ENCODE results near the gene GPC6. TPM values are rescaled to one million over a fixed set of nuclear protein-coding genes. Genes with fewer than 3 reads are reported as not detected.

The GPC6 gene
- total RNA-seq, 5 donors from 2014 or later (not counting 1 experiment from before 2014, with no cell fraction given), result 0.03 to 0.18 (median 0.06) TPM; not detected in 2

DNA sequence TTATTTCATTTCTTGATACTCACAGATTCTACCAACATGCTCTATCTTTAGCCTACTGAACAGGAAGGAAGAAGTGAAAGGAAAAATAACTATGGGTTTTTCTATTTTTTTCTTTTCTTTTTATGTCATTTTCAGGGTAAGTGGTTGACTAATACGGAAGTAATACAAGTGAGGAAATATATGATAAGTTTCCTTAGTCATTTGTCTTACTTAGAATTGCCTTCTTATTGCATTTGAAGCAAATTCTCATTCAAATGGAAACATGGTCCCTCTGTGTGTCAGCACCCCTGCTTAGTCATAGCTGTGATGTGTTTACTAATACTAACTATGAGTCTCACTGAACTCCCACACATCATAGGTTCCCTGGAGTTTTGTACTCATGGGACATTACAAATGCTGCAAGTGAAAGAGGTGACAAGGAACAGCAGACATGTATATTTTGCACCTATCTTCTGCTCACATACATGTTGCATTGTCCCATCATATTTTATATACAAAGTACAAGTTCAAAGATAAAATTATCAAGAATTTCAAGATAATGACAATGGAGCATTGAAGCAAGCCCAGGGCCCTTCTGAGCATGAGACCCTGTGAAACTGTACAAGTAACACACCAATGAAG is 1192.8 kb downstream of the GPC6 start:
- Histone ChIP-seq H3K36me3 (ENCODE audit: control insufficient read depth in 2 of 2, extremely low read depth in 1 of 2, insufficient read depth in 1 of 2, low read length in 1 of 2) (no peaks in the 10 kb centered on the region), H3K27me3 (replicated peaks in 1 of 2; ENCODE audit: control insufficient read depth in 2 of 2, extremely low read depth in 1 of 2, insufficient read depth in 2 of 2, low read length in 1 of 2) (peaks cover 0 to 3% of the 10 kb centered on the region in 2 experiments), H3K27ac (ENCODE audit: low read length) (no peak overlapping the region), H3K9me3 (peaks cover 2% of the 10 kb centered on the region), H3K4me1 (ENCODE audit: control insufficient read depth in 1 of 2, extremely low read depth in 1 of 2, insufficient read depth in 2 of 2, low read length in 2 of 2) (peaks cover 2 to 16% of the 10 kb centered on the region in 2 experiments), H3K4me3 (ENCODE audit: control insufficient read depth in 1 of 2, extremely low read depth in 1 of 2, low read length in 1 of 2) (no peak overlapping the region)
- Mint-ChIP-seq H3K27ac (peak overlapping the region; percentile 83 to 91), H3K27me3 (peaks cover 5 to 7% of the 10 kb centered on the region in 2 donors), H3K9me3 (peaks cover 0 to 27% (median 13%) of the 10 kb centered on the region in 3 donors), H3K36me3 (no peaks in the 10 kb centered on the region), H3K4me3 (peak overlapping the region in 2 of 3 donors; percentile 3 to 61), H3K4me1 (peaks cover 20 to 28% (median 25%) of the 10 kb centered on the region in 3 donors)
- peak in 1 of 35 experiments; percentile 4 for DNase-seq
- POLR2A ChIA-PET, result no interaction called here
- peak; percentile 45 to 81 (median 70) for ATAC-seq (replicated peaks in 1 of 4)
- no CpG with 5 or more reads among the region's 1 CpG for WGBS (ENCODE audit: insufficient coverage)
- CTCF ChIA-PET, result no interaction called here

DNA sequence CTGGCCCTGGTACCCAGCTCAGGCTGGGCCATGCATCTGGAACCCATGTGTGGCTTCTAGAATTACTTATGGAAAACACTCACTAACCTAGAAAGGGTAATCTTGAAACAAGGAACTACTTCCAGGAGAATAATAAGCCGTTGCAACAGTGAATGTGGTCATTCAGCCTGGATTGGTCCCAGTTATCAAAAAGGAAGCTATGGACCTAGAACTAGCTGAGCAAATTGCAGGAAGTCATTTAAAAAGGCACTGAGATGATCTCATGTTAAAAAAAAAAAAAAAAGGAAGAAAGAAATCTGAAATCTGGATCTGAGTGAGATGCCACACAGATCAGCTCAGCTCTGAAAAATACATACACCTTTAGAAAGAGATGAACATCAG is 1193.3 kb downstream of the GPC6 start:
- Mint-ChIP-seq H3K27ac (peak overlapping the region in 1 of 2 donors; percentile 91), H3K27me3 (peaks cover 5 to 7% of the 10 kb centered on the region in 2 donors), H3K36me3 (no peaks in the 10 kb centered on the region), H3K4me1 (peaks cover 20 to 28% (median 25%) of the 10 kb centered on the region in 3 donors), H3K9me3 (peaks cover 0 to 27% (median 13%) of the 10 kb centered on the region in 3 donors), H3K4me3 (no peak overlapping the region)
- H3K27ac ChIP-seq (ENCODE audit: low read length), result no peak overlapping the region
- no CpG with 5 or more reads among the region's 1 CpG for WGBS (ENCODE audit: insufficient coverage)
- H3K9me3 ChIP-seq, result peaks cover 2% of the 10 kb centered on the region
- peaks cover 0 to under 1% of the 10 kb centered on the region in 2 experiments for H3K27me3 ChIP-seq (replicated peaks in 1 of 2; ENCODE audit: control insufficient read depth in 2 of 2, extremely low read depth in 1 of 2, insufficient read depth in 2 of 2, low read length in 1 of 2)
- no peaks in the 10 kb centered on the region for H3K36me3 ChIP-seq (ENCODE audit: control insufficient read depth in 2 of 2, extremely low read depth in 1 of 2, insufficient read depth in 1 of 2, low read length in 1 of 2)
- DNase-seq (no peak), ATAC-seq (replicated peaks in 1 of 4) (no peak)
- H3K4me1 ChIP-seq (ENCODE audit: control insufficient read depth in 1 of 2, extremely low read depth in 1 of 2, insufficient read depth in 2 of 2, low read length in 2 of 2), result peaks cover 2 to 16% of the 10 kb centered on the region in 2 experiments
- POLR2A ChIA-PET, result no interaction called here
- CTCF ChIA-PET, result no interaction called here
- no peak overlapping the region for H3K4me3 ChIP-seq (ENCODE audit: control insufficient read depth in 1 of 2, extremely low read depth in 1 of 2, low read length in 1 of 2)

DNA sequence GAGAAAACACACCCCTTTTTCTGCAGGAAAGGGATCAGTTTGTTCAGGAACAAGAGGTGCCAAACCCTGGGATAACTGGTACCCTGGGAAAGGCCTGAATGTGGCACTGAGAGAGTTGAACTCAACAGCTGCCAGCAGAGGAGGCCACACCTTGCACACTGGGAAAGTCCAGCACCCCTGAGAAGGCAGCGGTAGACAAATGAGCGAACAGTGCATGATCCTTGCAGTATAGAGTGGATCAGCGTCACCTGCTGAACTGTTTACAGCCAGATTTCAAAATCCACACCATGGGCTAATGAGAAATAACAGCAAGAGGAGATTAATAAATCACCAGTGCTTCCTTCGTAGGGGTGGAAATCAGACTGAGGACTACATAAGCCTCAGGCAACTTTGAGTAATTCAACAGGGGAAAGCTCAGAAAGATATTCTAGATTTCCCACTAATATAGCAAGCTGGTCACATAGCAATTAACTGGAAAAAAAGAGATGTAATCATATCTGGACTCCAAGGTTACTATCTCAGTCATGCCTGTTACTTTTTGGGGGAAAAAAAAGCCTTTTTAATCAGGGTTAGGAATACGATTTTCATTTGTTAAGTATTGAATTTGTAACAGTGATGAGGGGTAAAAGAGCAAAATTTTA is 1200.8 kb downstream of the GPC6 start:
- WGBS (ENCODE audit: insufficient coverage), result 92% methylated on average over 2 of the region's 5 CpGs
- ChIA-PET POLR2A (no interaction called here), CTCF (interaction anchor here in 1 of 2 donors (0.6 kb wide), 1 partner anchor 25 kb away, joined by 3 read pairs; no protein-coding TSS in a partner anchor)
- H3K4me1 ChIP-seq (ENCODE audit: control insufficient read depth in 1 of 2, extremely low read depth in 1 of 2, insufficient read depth in 2 of 2, low read length in 2 of 2), result no peaks in the 10 kb centered on the region
- Mint-ChIP-seq H3K36me3 (no peaks in the 10 kb centered on the region), H3K27ac (no peak overlapping the region), H3K27me3 (peaks cover 2 to 8% of the 10 kb centered on the region in 2 donors), H3K4me1 (peaks cover 0 to 2% (median 2%) of the 10 kb centered on the region in 3 donors), H3K9me3 (no peaks in the 10 kb centered on the region), H3K4me3 (no peak overlapping the region)
- H3K27me3 ChIP-seq (replicated peaks in 1 of 2; ENCODE audit: control insufficient read depth in 2 of 2, extremely low read depth in 1 of 2, insufficient read depth in 2 of 2, low read length in 1 of 2), result no peaks in the 10 kb centered on the region
- no peak overlapping the region for H3K4me3 ChIP-seq (ENCODE audit: control insufficient read depth in 1 of 2, extremely low read depth in 1 of 2, low read length in 1 of 2)
- no peaks in the 10 kb centered on the region for H3K9me3 ChIP-seq
- H3K27ac ChIP-seq (ENCODE audit: low read length), result no peak overlapping the region
- no peaks in the 10 kb centered on the region for H3K36me3 ChIP-seq (ENCODE audit: control insufficient read depth in 2 of 2, extremely low read depth in 1 of 2, insufficient read depth in 1 of 2, low read length in 1 of 2)
- DNase-seq, result no peak
- no peak for ATAC-seq (replicated peaks in 1 of 4)

DNA sequence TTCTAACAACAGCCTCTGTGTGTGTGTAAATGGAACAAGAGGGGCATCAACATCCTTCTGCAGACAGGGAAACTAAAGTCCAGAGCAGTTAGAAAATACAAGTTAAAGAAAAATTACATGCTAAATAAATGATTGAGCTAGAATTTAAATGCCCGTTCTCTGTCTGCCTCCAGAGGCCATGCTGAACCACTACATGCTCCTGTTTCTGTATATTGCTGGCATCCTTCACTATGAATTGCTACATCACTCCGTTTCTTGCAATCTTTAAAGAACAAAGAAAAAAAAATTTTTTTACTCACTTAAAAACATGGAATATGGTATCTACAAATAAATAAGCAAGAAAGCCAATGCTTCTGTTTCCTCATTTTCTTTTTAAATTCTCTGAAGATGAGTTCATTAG is 1205.0 kb downstream of the GPC6 start:
- ATAC-seq (replicated peaks in 1 of 4), result no peak
- CTCF ChIA-PET, result interaction anchor here (0.6 to 10.6 kb wide), 2 partner anchors 11 to 186 kb away, joined by 3 to 267 read pairs (median 232); no protein-coding TSS in a partner anchor
- Histone ChIP-seq H3K27me3 (replicated peaks in 1 of 2; ENCODE audit: control insufficient read depth in 2 of 2, extremely low read depth in 1 of 2, insufficient read depth in 2 of 2, low read length in 1 of 2) (no peaks in the 10 kb centered on the region), H3K4me3 (ENCODE audit: control insufficient read depth in 1 of 2, extremely low read depth in 1 of 2, low read length in 1 of 2) (no peak overlapping the region), H3K9me3 (no peaks in the 10 kb centered on the region), H3K36me3 (ENCODE audit: control insufficient read depth in 2 of 2, extremely low read depth in 1 of 2, insufficient read depth in 1 of 2, low read length in 1 of 2) (no peaks in the 10 kb centered on the region), H3K4me1 (ENCODE audit: control insufficient read depth in 1 of 2, extremely low read depth in 1 of 2, insufficient read depth in 2 of 2, low read length in 2 of 2) (no peaks in the 10 kb centered on the region), H3K27ac (ENCODE audit: low read length) (no peak overlapping the region)
- H3K4me3 Mint-ChIP-seq, result no peak overlapping the region
- no CpG with 5 or more reads among the region's 2 CpGs for WGBS (ENCODE audit: insufficient coverage)
- POLR2A ChIA-PET, result no interaction called here
- H3K27ac Mint-ChIP-seq, result no peak overlapping the region
- no peaks in the 10 kb centered on the region for H3K36me3 Mint-ChIP-seq
- no peaks in the 10 kb centered on the region for H3K27me3 Mint-ChIP-seq
- no peaks in the 10 kb centered on the region for H3K9me3 Mint-ChIP-seq
- no peak for DNase-seq
- H3K4me1 Mint-ChIP-seq, result peaks cover 0 to 4% (median 2%) of the 10 kb centered on the region in 3 donors

DNA sequence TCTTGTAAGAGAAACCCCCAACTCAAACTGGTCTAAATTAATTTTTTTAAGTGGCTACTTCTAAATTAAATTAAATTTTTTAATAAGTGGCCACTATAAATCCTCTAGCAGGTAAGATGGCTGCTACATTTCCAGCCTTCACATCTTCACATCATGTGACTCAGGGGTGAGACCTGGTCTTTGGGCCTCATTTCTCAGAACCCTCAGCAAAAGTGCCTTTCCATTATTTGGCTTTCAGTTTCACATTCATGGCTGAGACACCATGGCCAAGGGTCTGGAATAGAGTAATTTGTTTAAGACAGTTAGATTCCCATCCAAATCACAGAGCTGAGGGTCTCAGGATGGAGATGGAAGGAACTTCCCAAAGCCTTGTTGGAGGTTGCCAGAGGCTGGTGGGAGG is 1205.4 kb downstream of the GPC6 start:
- H3K27ac Mint-ChIP-seq, result no peak overlapping the region
- DNase-seq, result no peak
- H3K36me3 Mint-ChIP-seq, result no peaks in the 10 kb centered on the region
- H3K4me1 ChIP-seq (ENCODE audit: control insufficient read depth in 1 of 2, extremely low read depth in 1 of 2, insufficient read depth in 2 of 2, low read length in 2 of 2), result no peaks in the 10 kb centered on the region
- POLR2A ChIA-PET, result interaction anchor here in 1 of 2 donors (0.5 to 0.6 kb wide), 2 partner anchors 143 to 191 kb away, joined by 3 read pairs; no protein-coding TSS in a partner anchor
- ATAC-seq (replicated peaks in 1 of 4), result no peak
- H3K4me1 Mint-ChIP-seq, result peaks cover 0 to 4% (median 2%) of the 10 kb centered on the region in 3 donors
- no peaks in the 10 kb centered on the region for H3K9me3 ChIP-seq
- no peaks in the 10 kb centered on the region for H3K36me3 ChIP-seq (ENCODE audit: control insufficient read depth in 2 of 2, extremely low read depth in 1 of 2, insufficient read depth in 1 of 2, low read length in 1 of 2)
- H3K27me3 ChIP-seq (replicated peaks in 1 of 2; ENCODE audit: control insufficient read depth in 2 of 2, extremely low read depth in 1 of 2, insufficient read depth in 2 of 2, low read length in 1 of 2), result no peaks in the 10 kb centered on the region
- H3K9me3 Mint-ChIP-seq, result no peaks in the 10 kb centered on the region
- H3K27ac ChIP-seq (ENCODE audit: low read length), result no peak overlapping the region
- H3K4me3 ChIP-seq (ENCODE audit: control insufficient read depth in 1 of 2, extremely low read depth in 1 of 2, low read length in 1 of 2), result no peak overlapping the region
- no peaks in the 10 kb centered on the region for H3K27me3 Mint-ChIP-seq
- CTCF ChIA-PET, result interaction anchor here (10.0 to 10.6 kb wide), 1 partner anchor 186 kb away, joined by 232 to 267 read pairs; no protein-coding TSS in a partner anchor
- no peak overlapping the region for H3K4me3 Mint-ChIP-seq

DNA sequence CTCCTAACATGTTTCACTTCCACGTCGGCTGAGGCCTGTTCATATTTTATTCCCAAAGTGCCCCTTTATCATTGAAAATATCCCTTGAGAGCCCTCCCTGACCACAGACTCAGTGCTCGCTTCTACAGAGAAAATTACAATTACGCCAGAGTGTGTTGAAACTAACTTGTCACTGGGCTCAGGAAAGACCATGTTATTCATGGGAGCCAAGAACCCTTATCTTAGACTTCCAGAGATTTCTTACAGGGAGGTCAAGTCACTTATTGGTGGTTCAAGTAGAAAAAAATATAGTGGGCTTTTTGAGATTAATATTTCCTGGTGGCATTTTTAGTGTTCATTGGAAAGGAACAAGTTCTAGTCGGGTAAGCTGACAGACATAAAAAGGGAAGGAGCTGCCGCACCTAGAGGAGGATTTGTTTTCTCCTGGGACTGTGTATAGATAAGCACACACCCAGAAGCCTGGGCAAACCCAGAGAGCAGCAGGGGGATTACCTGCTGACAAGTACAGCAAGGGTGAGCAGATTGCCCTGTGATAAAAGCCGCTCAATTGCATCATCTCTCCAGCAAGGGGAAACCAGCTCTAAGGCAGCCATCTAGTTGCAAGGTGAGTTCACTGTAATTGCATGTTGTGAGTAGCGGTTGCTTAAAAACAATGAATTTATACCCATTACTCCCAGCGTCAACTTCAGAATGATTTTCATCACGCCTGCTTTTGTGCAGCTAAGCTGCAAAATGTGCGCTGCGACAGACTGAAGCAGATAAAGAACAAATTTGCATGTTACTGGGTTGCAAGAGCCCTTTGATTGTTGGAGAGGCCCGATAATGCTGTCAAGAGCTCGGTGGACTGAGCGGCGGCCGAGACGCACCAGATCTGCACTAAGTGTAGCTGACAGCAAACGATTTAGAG is 1206.7 kb downstream of the GPC6 start:
- peak in 1 of 4 experiments; percentile 28 for ATAC-seq (replicated peaks in 1 of 4)
- Mint-ChIP-seq H3K4me3 (no peak overlapping the region), H3K27ac (no peak overlapping the region), H3K4me1 (peaks cover 0 to 4% (median 2%) of the 10 kb centered on the region in 3 donors), H3K36me3 (no peaks in the 10 kb centered on the region), H3K27me3 (no peaks in the 10 kb centered on the region), H3K9me3 (no peaks in the 10 kb centered on the region)
- CTCF ChIA-PET, result interaction anchor here (0.6 to 10.6 kb wide), 4 partner anchors 9 to 184 kb away, joined by 3 to 267 read pairs (median 3); no protein-coding TSS in a partner anchor
- 72% methylated on average over 12 of the region's 19 CpGs for WGBS (ENCODE audit: insufficient coverage)
- H3K27ac ChIP-seq (ENCODE audit: low read length), result no peak overlapping the region
- H3K27me3 ChIP-seq (replicated peaks in 1 of 2; ENCODE audit: control insufficient read depth in 2 of 2, extremely low read depth in 1 of 2, insufficient read depth in 2 of 2, low read length in 1 of 2), result no peaks in the 10 kb centered on the region
- POLR2A ChIA-PET, result interaction anchor here in 1 of 2 donors (0.6 kb wide), 1 partner anchor 1343 kb away, joined by 3 read pairs; no protein-coding TSS in a partner anchor
- H3K36me3 ChIP-seq (ENCODE audit: control insufficient read depth in 2 of 2, extremely low read depth in 1 of 2, insufficient read depth in 1 of 2, low read length in 1 of 2), result no peaks in the 10 kb centered on the region
- H3K9me3 ChIP-seq, result no peaks in the 10 kb centered on the region
- DNase-seq, result no peak
- H3K4me3 ChIP-seq (ENCODE audit: control insufficient read depth in 1 of 2, extremely low read depth in 1 of 2, low read length in 1 of 2), result no peak overlapping the region
- no peaks in the 10 kb centered on the region for H3K4me1 ChIP-seq (ENCODE audit: control insufficient read depth in 1 of 2, extremely low read depth in 1 of 2, insufficient read depth in 2 of 2, low read length in 2 of 2)

Data from T-cell (primary cell).